ENCODE data around the gene CLOCK. TPM values are rescaled to one million over a fixed set of nuclear protein-coding genes. Genes with fewer than 3 reads are reported as not detected.

Gene CLOCK
- total and polyA plus RNA-seq, 2 of the 8 experiments (the other 6 are each of a cell fraction or from before 2014, with no cell fraction given) = 7.7 to 24.2 TPM

GRCh38 chr4:55399581-55399980, 147.1 kb downstream of the CLOCK start:
- peaks cover 0 to 6% (median under 1%) of the 10 kb centered on the region in 4 experiments; a peak in 2 of 7 replicates for H3K4me1 ChIP-seq (replicated peaks in 1 of 4; ENCODE audit: control insufficient read depth in 3 of 4, insufficient read depth in 4 of 4, low read length in 3 of 4)
- CTCF ChIA-PET (ENCODE audit: partially characterized antibody) = no interaction called here
- TF ChIP-seq MAX (IDR thresholded peaks at IDR 0.05) = no peak
- no peak for TF ChIP-seq MAFK (IDR thresholded peaks at IDR 0.05; ENCODE audit: low read depth, low read length)
- TF ChIP-seq CTCF (IDR thresholded peaks at IDR 0.05; ENCODE audit: control extremely low read depth in 1 of 3, insufficient read depth in 1 of 3, low read depth in 1 of 3, low read length in 3 of 3) = no peak
- TF ChIP-seq ZNF274 (IDR thresholded peaks at IDR 0.05; ENCODE audit: borderline replicate concordance, extremely low read depth, low read length) = no peak
- TF ChIP-seq SP1 (IDR thresholded peaks at IDR 0.05; ENCODE audit: low read depth, low read length) = no peak
- TF ChIP-seq RFX5 (IDR thresholded peaks at IDR 0.05; ENCODE audit: borderline replicate concordance, low read depth, low read length) = no peak
- no peak for TF ChIP-seq HDAC2 (IDR thresholded peaks at IDR 0.05; ENCODE audit: borderline replicate concordance in 1 of 2, low read depth in 2 of 2, low read length in 2 of 2)
- no peak for TF ChIP-seq JUN (IDR thresholded peaks at IDR 0.05; ENCODE audit: low read depth, low read length)
- no peak for TF ChIP-seq GTF2F1 (IDR thresholded peaks at IDR 0.05; ENCODE audit: borderline replicate concordance, low read depth, low read length)
- TF ChIP-seq TCF12 (IDR thresholded peaks at IDR 0.05; ENCODE audit: low read depth, low read length) = no peak
- TF ChIP-seq KDM4A (IDR thresholded peaks at IDR 0.05; ENCODE audit: low read depth, low read length, severe bottlenecking) = no peak

More at GRCh38 chr4:55399581-55399980, 147.1 kb downstream of the CLOCK start:
- FAIRE-seq (no peak), DNase-seq (ENCODE audit: low read depth in 1 of 2, low spot score in 2 of 2) (no peak)
- no peak overlapping the region for H2BK5ac ChIP-seq (ENCODE audit: low read depth, low read length)
- H3K18ac ChIP-seq (ENCODE audit: extremely low read depth, low read length) = no peak overlapping the region
- H3K27ac ChIP-seq (ENCODE audit: low read depth, low read length) = no peak overlapping the region
- H2BK12ac ChIP-seq (ENCODE audit: low read depth, low read length) = no peak overlapping the region
- 80% methylated on average over 1 of the region's 1 CpG; no CpG with 5 or more reads in 1 of the 2 experiments for WGBS, 2 experiments (ENCODE audit: extremely low coverage in 1 of 2, insufficient coverage in 1 of 2, insufficient read length in 1 of 2, insufficient replicate concordance in 2 of 2, low coverage in 1 of 2, low lambda C conversion rate in 2 of 2, missing lambda C conversion rate in 1 of 2)
- no peaks in the 10 kb centered on the region for H3K9me3 ChIP-seq (ENCODE audit: insufficient read depth in 2 of 2, low read depth in 1 of 2, low read length in 1 of 2)
- peaks cover 18% of the 10 kb centered on the region for H3K23me2 ChIP-seq (ENCODE audit: low read depth, low read length)
- no peak overlapping the region for H2BK15ac ChIP-seq (ENCODE audit: low read length)
- H3K9ac ChIP-seq (replicated peaks in 1 of 4; ENCODE audit: extremely low read depth in 1 of 4, low read depth in 3 of 4, low read length in 3 of 4) = no peak overlapping the region
- H2AFZ ChIP-seq (ENCODE audit: low read length) = no peak overlapping the region
- H2BK20ac ChIP-seq (ENCODE audit: low read length) = no peak overlapping the region
- H3K23ac ChIP-seq (ENCODE audit: insufficient read length) = no peak overlapping the region
- H4K91ac ChIP-seq (replicated peaks; ENCODE audit: insufficient read length, low read length) = no peak overlapping the region
- peaks cover 0 to 37% (median 3%) of the 10 kb centered on the region in 4 experiments; a peak in 4 of 8 replicates for H3K36me3 ChIP-seq (ENCODE audit: control insufficient read depth in 2 of 4, insufficient read depth in 4 of 4, low read length in 3 of 4)
- H4K20me1 ChIP-seq (replicated peaks in 1 of 2; ENCODE audit: control insufficient read depth in 1 of 2, insufficient read depth in 2 of 2, low read length in 2 of 2) = peaks cover 12 to 16% of the 10 kb centered on the region in 2 experiments
- peaks cover 33 to 75% of the 10 kb centered on the region in 2 experiments for H3K79me2 ChIP-seq (ENCODE audit: control insufficient read depth in 1 of 2, insufficient read depth in 2 of 2, low read length in 2 of 2)
- H4K5ac ChIP-seq (ENCODE audit: insufficient read length, low read depth, low read length) = no peak overlapping the region
- H3K4me3 ChIP-seq (ENCODE audit: extremely low read depth in 1 of 4, insufficient read depth in 2 of 4, low read depth in 3 of 4, low read length in 4 of 4) = peak overlapping the region in 1 of 4 experiments; percentile 78; a peak in 1 of 8 replicates
- POLR2A ChIA-PET (ENCODE audit: partially characterized antibody) = interaction anchor here (0.7 to 1.5 kb wide), 2 partner anchors 53 to 54 kb away, joined by 3 read pairs; no protein-coding TSS in a partner anchor
- no peak overlapping the region for H3K14ac ChIP-seq (ENCODE audit: insufficient read length)
- H3K4me2 ChIP-seq (ENCODE audit: insufficient read depth in 1 of 2, low read depth in 2 of 2, low read length in 2 of 2) = peak overlapping the region in 1 of 2 experiments; percentile 97; a peak in 1 of 4 replicates
- no peak overlapping the region for H2BK120ac ChIP-seq (replicated peaks; ENCODE audit: low read depth, low read length)
- no peaks in the 10 kb centered on the region for H3K27me3 ChIP-seq (replicated peaks in 1 of 4; ENCODE audit: control insufficient read depth in 3 of 4, extremely low read depth in 1 of 4, insufficient read depth in 3 of 4, low read length in 3 of 4)
- no peak overlapping the region for H3K56ac ChIP-seq (replicated peaks; ENCODE audit: insufficient read length, low read depth, low read length)
- H3K4ac ChIP-seq (replicated peaks; ENCODE audit: insufficient read length, low read depth, low read length) = no peak overlapping the region
- no peak overlapping the region for H4K8ac ChIP-seq (ENCODE audit: extremely low read depth, insufficient read depth, low read length)
- H3K79me1 ChIP-seq (ENCODE audit: low read depth, low read length) = peaks cover 4% of the 10 kb centered on the region
- H2AK5ac ChIP-seq (ENCODE audit: low read depth, low read length) = no peak overlapping the region

All from H1 (cell line).